Ovary (tissue), 9 donors: ENCODE data around the gene FAM13B. TPM values are rescaled to one million over a fixed set of nuclear protein-coding genes. Genes with fewer than 3 reads are reported as not detected.

Experiments
- DNase-seq, 5 donors: peaks; one replicate each; pipeline ENCODE4 v3.0.0-alpha.2; 2019 to 2020
- H3K27ac ChIP-seq, 2 donors: fragments of 200-600 bp; one replicate each; pipeline versions ENCODE4 v1.5.1 to v1.8.0; 2019 to 2022
- H3K27me3 ChIP-seq: fragments of 200-600 bp; one replicate; pipeline ENCODE4 v1.8.0; 2022
- H3K36me3 ChIP-seq: fragments of 200-600 bp; sonication (generic); one replicate; pipeline ENCODE4 v1.5.1; 2019
- H3K4me1 ChIP-seq: one replicate; pipeline ENCODE4 v1.8.1; 2013; ENCODE audit warnings: mild to moderate bottlenecking, moderate library complexity; ENCODE audit not compliant: insufficient read depth
- H3K4me3 ChIP-seq: fragments of 200-600 bp; sonication (generic); one replicate; pipeline ENCODE4 v1.5.1; 2017
- H3K9me3 ChIP-seq, 2 donors: fragments of 200-600 bp in 1 of 2; sonication (generic) in 1 of 2; one replicate each; pipeline versions ENCODE4 v1.5.1 to v1.8.1; 2013 to 2019; ENCODE audit warnings: mild to moderate bottlenecking in 1 of 2, moderate library complexity in 1 of 2
- CTCF ChIP-seq, 3 donors: fragments of 450-650 bp in 2 of 3; fragments of 200-600 bp in 1 of 3; IDR thresholded peaks; one replicate each; pipeline versions ENCODE4 v1.5.1 to v1.8.0; 2016 to 2022; ENCODE audit warnings: antibody characterized with exemption in 3 of 3, mild to moderate bottlenecking in 1 of 3
- EP300 ChIP-seq: sonication (generic); formaldehyde crosslinking; IDR thresholded peaks from one replicate; pipeline ENCODE4 v1.6.1; 2017; ENCODE audit warnings: antibody characterized with exemption
- POLR2A ChIP-seq: fragments of 450-650 bp; IDR thresholded peaks from one replicate; pipeline ENCODE4 v1.6.1; 2017; ENCODE audit warnings: antibody characterized with exemption, mild to moderate bottlenecking, moderate library complexity
- WGBS, 3 donors: extraction: QIAGEN DNeasy Blood & Tissue Kit in 1 of 3; methylation state at CpG; one replicate each; pipeline versions ENCODE4 v1.1.5 to v1.1.7; 2013 to 2017; 5-methylcytosine and 5-hydroxymethylcytosine counted together
- intact Hi-C, 4 donors: fragments of 100-400 bp; cut with DNase I; formaldehyde crosslinking; loops; one replicate each; pipeline versions ENCODE4 v1.11.0 to v1.15.1; 2022 to 2023
- polyA plus RNA-seq, 2 donors: library from polyadenylated mRNA; stranded (reverse); fragments of 200-250 nt in 1 of 2; fragments of 350-450 nt in 1 of 2; fragmentation: Illumina TruSeq in 1 of 2; extraction: RNeasy Lipid Tissue Mini Kit (QIAGEN cat#74804) in 1 of 2; gene quantifications; one replicate each; pipeline ENCODE4 v1.2.3, GENCODE V29; 2013 to 2014
- total RNA-seq, 7 donors: library from RNA; depleted of rRNA in 2 of 7; stranded (reverse); fragments of >200 nt in 2 of 7; fragmentation: NEBNext Ultra II Directional in 3 of 7; extraction: Animal tissue kit (Norgen Biotek cat#: 25700) in 3 of 7; gene quantifications; one replicate each; pipeline versions ENCODE4 v1.1.0 to v1.2.4, GENCODE V29; 2016 to 2023
- donor health status: DM: no; HTN: no; CAD: no; lungs with moderate emphysema.
- donor health status: DM: no; HTN: no; CAD: no.
- donor health status: Bipolar disorder and iron deficiency.
- donor health status: DM: yes; HTN: yes; CAD: no.
- donor health status: DM: no; HTN: no; CAD: no.
- donor health status: DM: yes; HTN: yes; CAD: no.

FAM13B gene
- total and polyA plus RNA-seq, 9 donors = 18.8 to 56.7 (median 46.8) TPM

- Histone ChIP-seq H3K4me1 (peaks cover 2% of the 10 kb centered on the region), H3K36me3 (no peaks in the 10 kb centered on the region), H3K9me3 (no peaks in the 10 kb centered on the region), H3K27me3 (no peaks in the 10 kb centered on the region), H3K27ac (no peak overlapping the region), H3K4me3 (no peak overlapping the region)
- TF ChIP-seq CTCF (IDR thresholded peaks at IDR 0.05) (no peak), EP300 (no peak), POLR2A (no peak)
- intact Hi-C loops = no loop called here
- WGBS, 3 donors = 80 to 84% (median 81%) methylated on average over 3 of the region's 3 CpGs
- no peak for DNase-seq
Observed at GRCh38 chr5:137935694-137936093, 97.2 kb downstream of the FAM13B start.

- no peak for DNase-seq
- intact Hi-C loops = no loop called here
- Histone ChIP-seq H3K4me3 (no peak overlapping the region), H3K9me3 (no peaks in the 10 kb centered on the region), H3K36me3 (no peaks in the 10 kb centered on the region), H3K27ac (no peak overlapping the region), H3K4me1 (peaks cover 2% of the 10 kb centered on the region), H3K27me3 (no peaks in the 10 kb centered on the region)
- TF ChIP-seq EP300 (no peak), POLR2A (no peak), CTCF (IDR thresholded peaks at IDR 0.05) (no peak)
- 84 to 88% (median 85%) methylated on average over 1 of the region's 1 CpG for WGBS, 3 donors
Observed at GRCh38 chr5:137935190-137935589, 97.7 kb downstream of the FAM13B start.

GRCh38 chr5:137933491-137933911, 99.4 kb downstream of the FAM13B start:
- WGBS, 3 donors = 10 to 25% (median 10%) methylated on average over 3 of the region's 3 CpGs

GRCh38 chr5:137932800-137933199, 100.1 kb downstream of the FAM13B start:
- WGBS, 3 donors = 12 to 30% (median 18%) methylated on average over 3 of the region's 3 CpGs
- Histone ChIP-seq H3K4me3 (no peak overlapping the region), H3K9me3 (no peaks in the 10 kb centered on the region), H3K4me1 (peaks cover 2% of the 10 kb centered on the region), H3K36me3 (no peaks in the 10 kb centered on the region), H3K27ac (no peak overlapping the region), H3K27me3 (no peaks in the 10 kb centered on the region)
- TF ChIP-seq POLR2A (no peak), CTCF (IDR thresholded peaks at IDR 0.05) (no peak), EP300 (no peak)
- DNase-seq = no peak
- intact Hi-C loops = no loop called here

More at GRCh38 chr5:137933491-137933911, 99.4 kb downstream of the FAM13B start:
- Histone ChIP-seq H3K27ac (peak overlapping the region in 1 of 2 donors; percentile 17), H3K4me3 (no peak overlapping the region), H3K27me3 (no peaks in the 10 kb centered on the region), H3K36me3 (no peaks in the 10 kb centered on the region), H3K9me3 (no peaks in the 10 kb centered on the region), H3K4me1 (peaks cover 2% of the 10 kb centered on the region)
- DNase-seq = no peak
- TF ChIP-seq CTCF (IDR thresholded peaks at IDR 0.05) (no peak), POLR2A (no peak), EP300 (no peak)
- intact Hi-C loops = no loop called here
